GM19043 (cell line): ENCODE data around the gene IL27RA.

Experiments used
- ATAC-seq: cut with Tn5 transposase; IDR thresholded peaks from one replicate; pipeline ENCODE4 v1.9.1; 2021; ENCODE audit warnings: low read depth; ENCODE audit not compliant: unreplicated experiment

IL27RA gene

GRCh38 chr19:14056741-14057356 is 25.3 kb downstream of the IL27RA start:
- no peak for ATAC-seq

GRCh38 chr19:14058182-14059092 is 26.9 kb downstream of the IL27RA start:
- no peak for ATAC-seq

- no peak for ATAC-seq
Observed at GRCh38 chr19:14059093-14059480, 27.5 kb downstream of the IL27RA start.

- ATAC-seq = no peak
Observed at GRCh38 chr19:14059652-14060155, 28.1 kb downstream of the IL27RA start.

GRCh38 chr19:14061081-14061749 is 29.7 kb downstream of the IL27RA start:
- ATAC-seq = no peak

- ATAC-seq = no peak
Observed at GRCh38 chr19:14061751-14062557, 30.4 kb downstream of the IL27RA start, which contains the start of gene PALM3. TSS of gene PALM3 (minus strand) at chr19:14062076. CDS start at chr19:14061980, 96 bp downstream.

- ATAC-seq = no peak
Observed at GRCh38 chr19:14062558-14062855, 30.9 kb downstream of the IL27RA start.

- no peak for ATAC-seq
Observed at GRCh38 chr19:14063105-14063504, 31.5 kb downstream of the IL27RA start.

- ATAC-seq = no peak
Observed at GRCh38 chr19:14066134-14066533, 34.6 kb downstream of the IL27RA start.

- ATAC-seq = no peak
Observed at GRCh38 chr19:14070268-14071050, 38.9 kb downstream of the IL27RA start.

GRCh38 chr19:14072535-14073260 is 41.1 kb downstream of the IL27RA start, which contains the start of gene MISP3:
TSS of gene MISP3 (plus strand) at chr19:14072786. CDS start at chr19:14073310, 524 bp downstream.
- no peak for ATAC-seq

- ATAC-seq = no peak
Observed at GRCh38 chr19:14073261-14073924, 41.8 kb downstream of the IL27RA start.

GRCh38 chr19:14073925-14074838 is 42.6 kb downstream of the IL27RA start:
- no peak for ATAC-seq

- ATAC-seq = no peak
Observed at GRCh38 chr19:14078411-14078810, 46.8 kb downstream of the IL27RA start.

GRCh38 chr19:14080887-14081796 is 49.6 kb downstream of the IL27RA start:
- peak; percentile 73 for ATAC-seq
